ENCODE data around the gene CD2. TPM values are rescaled to one million over a fixed set of nuclear protein-coding genes. Genes with fewer than 3 reads are reported as not detected.

The CD2 gene
- total and polyA plus RNA-seq, 2 of the 8 experiments (the other 6 are each of a cell fraction or from before 2014, with no cell fraction given): not detected

GRCh38 chr1:116764906-116765862 lies 11.0 kb downstream of the CD2 start:
- no peak overlapping the region for H3K4me3 ChIP-seq (ENCODE audit: extremely low read depth in 1 of 4, insufficient read depth in 2 of 4, low read depth in 3 of 4, low read length in 4 of 4)
- H2AK5ac ChIP-seq (ENCODE audit: low read depth, low read length): no peak overlapping the region
- no peaks in the 10 kb centered on the region for H3K4me1 ChIP-seq (replicated peaks in 1 of 4; ENCODE audit: control insufficient read depth in 3 of 4, insufficient read depth in 4 of 4, low read length in 3 of 4)
- H3K36me3 ChIP-seq (ENCODE audit: control insufficient read depth in 2 of 4, insufficient read depth in 4 of 4, low read length in 3 of 4): no peaks in the 10 kb centered on the region
- H3K9me3 ChIP-seq (ENCODE audit: insufficient read depth in 2 of 2, low read depth in 1 of 2, low read length in 1 of 2): no peaks in the 10 kb centered on the region
- H4K8ac ChIP-seq (ENCODE audit: extremely low read depth, insufficient read depth, low read length): no peak overlapping the region
- H2BK12ac ChIP-seq (ENCODE audit: low read depth, low read length): no peak overlapping the region
- no peaks in the 10 kb centered on the region for H3K27me3 ChIP-seq (replicated peaks in 1 of 4; ENCODE audit: control insufficient read depth in 3 of 4, extremely low read depth in 1 of 4, insufficient read depth in 3 of 4, low read length in 3 of 4)
- FAIRE-seq (no peak), DNase-seq (ENCODE audit: low read depth in 1 of 2, low spot score in 2 of 2) (no peak)
- H2BK15ac ChIP-seq (ENCODE audit: low read length): no peak overlapping the region; the same call in 1 of the 2 replicates
- H4K91ac ChIP-seq (replicated peaks; ENCODE audit: insufficient read length, low read length): no peak overlapping the region
- no peaks in the 10 kb centered on the region for H3K79me2 ChIP-seq (ENCODE audit: control insufficient read depth in 1 of 2, insufficient read depth in 2 of 2, low read length in 2 of 2)
- no peak overlapping the region for H3K4me2 ChIP-seq (ENCODE audit: insufficient read depth in 1 of 2, low read depth in 2 of 2, low read length in 2 of 2)
- H3K9ac ChIP-seq (replicated peaks in 1 of 4; ENCODE audit: extremely low read depth in 1 of 4, low read depth in 3 of 4, low read length in 3 of 4): no peak overlapping the region
- no peak overlapping the region for H2BK5ac ChIP-seq (ENCODE audit: low read depth, low read length)
- no peak overlapping the region for H2BK120ac ChIP-seq (replicated peaks; ENCODE audit: low read depth, low read length)
- no peak overlapping the region for H3K27ac ChIP-seq (ENCODE audit: low read depth, low read length)
- H3K23ac ChIP-seq (ENCODE audit: insufficient read length): no peak overlapping the region
- no peaks in the 10 kb centered on the region for H3K79me1 ChIP-seq (ENCODE audit: low read depth, low read length)
- no peak overlapping the region for H3K18ac ChIP-seq (ENCODE audit: extremely low read depth, low read length)
- no peak overlapping the region for H3K56ac ChIP-seq (replicated peaks; ENCODE audit: insufficient read length, low read depth, low read length)
- 0 out of 2 replicates have a peak overlapping the region, but pooled peaks have one; percentile 27 for H2AFZ ChIP-seq (ENCODE audit: low read length)
- no peak overlapping the region for H4K5ac ChIP-seq (ENCODE audit: insufficient read length, low read depth, low read length)
- no peak overlapping the region for H3K4ac ChIP-seq (replicated peaks; ENCODE audit: insufficient read length, low read depth, low read length)
- ChIA-PET POLR2A (ENCODE audit: partially characterized antibody) (interaction anchor here (1.1 kb wide), 1 partner anchor 21 kb away, joined by 3 read pairs; no protein-coding TSS in a partner anchor), CTCF (ENCODE audit: partially characterized antibody) (interaction anchor here (0.6 to 4.8 kb wide), 54 partner anchors 8 to 328 kb away, joined by 3 to 47 read pairs (median 4); partner anchors contain the start of gene CD2)
- H4K20me1 ChIP-seq (replicated peaks in 1 of 2; ENCODE audit: control insufficient read depth in 1 of 2, insufficient read depth in 2 of 2, low read length in 2 of 2): no peaks in the 10 kb centered on the region
- no peak overlapping the region for H2BK20ac ChIP-seq (ENCODE audit: low read length)
- 92% methylated on average over 15 of the region's 15 CpGs; no CpG with 5 or more reads in 1 of the 2 experiments for WGBS, 2 experiments (ENCODE audit: extremely low coverage in 1 of 2, insufficient coverage in 1 of 2, insufficient read length in 1 of 2, insufficient replicate concordance in 2 of 2, low coverage in 1 of 2, low lambda C conversion rate in 2 of 2, missing lambda C conversion rate in 1 of 2)
- no peak overlapping the region for H3K14ac ChIP-seq (ENCODE audit: insufficient read length)
- no peaks in the 10 kb centered on the region for H3K23me2 ChIP-seq (ENCODE audit: low read depth, low read length)
- no peak for TF ChIP-seq RAD21 (IDR thresholded peaks at IDR 0.05 in 1 of 2, conservative IDR thresholded peaks at IDR 0.05 in 1 of 2; ENCODE audit: low read depth in 2 of 2, low read length in 2 of 2)
- no peak for TF ChIP-seq KDM5A (IDR thresholded peaks at IDR 0.05; ENCODE audit: low read length)
- TF ChIP-seq CREB1 (IDR thresholded peaks at IDR 0.05): no peak
- TF ChIP-seq TBP (IDR thresholded peaks at IDR 0.05; ENCODE audit: low read depth, low read length): no peak
- TF ChIP-seq HDAC6 (IDR thresholded peaks at IDR 0.05; ENCODE audit: low read depth, low read length): no peak
- no peak for TF ChIP-seq POLR2AphosphoS5 (IDR thresholded peaks at IDR 0.05; ENCODE audit: low read depth, low read length)
- TF ChIP-seq TCF12 (IDR thresholded peaks at IDR 0.05; ENCODE audit: low read depth, low read length): no peak
- TF ChIP-seq YY1 (IDR thresholded peaks at IDR 0.05; ENCODE audit: low read depth, low read length): no peak
- TF ChIP-seq, protein P1, sequence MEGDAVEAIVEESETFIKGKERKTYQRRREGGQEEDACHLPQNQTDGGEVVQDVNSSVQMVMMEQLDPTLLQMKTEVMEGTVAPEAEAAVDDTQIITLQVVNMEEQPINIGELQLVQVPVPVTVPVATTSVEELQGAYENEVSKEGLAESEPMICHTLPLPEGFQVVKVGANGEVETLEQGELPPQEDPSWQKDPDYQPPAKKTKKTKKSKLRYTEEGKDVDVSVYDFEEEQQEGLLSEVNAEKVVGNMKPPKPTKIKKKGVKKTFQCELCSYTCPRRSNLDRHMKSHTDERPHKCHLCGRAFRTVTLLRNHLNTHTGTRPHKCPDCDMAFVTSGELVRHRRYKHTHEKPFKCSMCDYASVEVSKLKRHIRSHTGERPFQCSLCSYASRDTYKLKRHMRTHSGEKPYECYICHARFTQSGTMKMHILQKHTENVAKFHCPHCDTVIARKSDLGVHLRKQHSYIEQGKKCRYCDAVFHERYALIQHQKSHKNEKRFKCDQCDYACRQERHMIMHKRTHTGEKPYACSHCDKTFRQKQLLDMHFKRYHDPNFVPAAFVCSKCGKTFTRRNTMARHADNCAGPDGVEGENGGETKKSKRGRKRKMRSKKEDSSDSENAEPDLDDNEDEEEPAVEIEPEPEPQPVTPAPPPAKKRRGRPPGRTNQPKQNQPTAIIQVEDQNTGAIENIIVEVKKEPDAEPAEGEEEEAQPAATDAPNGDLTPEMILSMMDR (IDR thresholded peaks at IDR 0.05; ENCODE audit: control extremely low read depth in 1 of 3, insufficient read depth in 1 of 3, low read depth in 1 of 3, low read length in 3 of 3): no peak
- no peak for TF ChIP-seq EGR1 (IDR thresholded peaks at IDR 0.05; ENCODE audit: borderline replicate concordance, low read depth, low read length)

Measured in H1 (cell line).